Coronary artery (tissue), 2 donors: ENCODE results near the gene PROB1.

Experiments used
- DNase-seq: peaks from one replicate; pipeline ENCODE4 v3.0.0-alpha.2; 2017; ENCODE audit warnings: low spot score
- H3K27ac ChIP-seq, 2 donors: fragments of 200-600 bp; sonication (generic); one replicate each; pipeline ENCODE4 v1.5.1; 2016 to 2019
- H3K4me3 ChIP-seq: fragments of 200-600 bp; sonication (generic); 2 replicates; pipeline ENCODE4 v1.5.1; 2016; ENCODE audit warnings: mild to moderate bottlenecking, moderate library complexity
- TF ChIP-seq, protein P1 (sequence below): fragments of 200-600 bp; sonication (generic); IDR thresholded peaks from one replicate; pipeline ENCODE4 v1.5.1; 2019; ENCODE audit warnings: antibody characterized with exemption

Gene PROB1

DNA sequence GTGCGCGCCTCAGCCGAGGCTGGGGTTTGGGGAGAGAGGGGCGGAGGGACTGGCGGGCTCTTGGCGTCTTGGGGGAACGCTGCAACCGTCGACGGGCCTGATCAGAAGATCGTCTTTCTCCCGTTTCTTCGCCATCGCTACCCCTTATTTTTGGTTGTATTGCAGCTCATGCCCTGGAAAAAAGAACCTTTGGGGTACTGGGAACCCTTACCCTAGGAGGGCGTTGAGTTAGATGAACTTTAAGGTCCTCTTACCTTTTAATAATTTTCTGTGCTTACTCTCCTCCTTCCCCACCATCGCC, 52.5 kb downstream of the PROB1 start:
- DNase-seq = no peak
- peak overlapping the region; percentile 88 for H3K4me3 ChIP-seq
- H3K27ac ChIP-seq = peak overlapping the region; percentile 90 to 97
- TF ChIP-seq, protein P1, sequence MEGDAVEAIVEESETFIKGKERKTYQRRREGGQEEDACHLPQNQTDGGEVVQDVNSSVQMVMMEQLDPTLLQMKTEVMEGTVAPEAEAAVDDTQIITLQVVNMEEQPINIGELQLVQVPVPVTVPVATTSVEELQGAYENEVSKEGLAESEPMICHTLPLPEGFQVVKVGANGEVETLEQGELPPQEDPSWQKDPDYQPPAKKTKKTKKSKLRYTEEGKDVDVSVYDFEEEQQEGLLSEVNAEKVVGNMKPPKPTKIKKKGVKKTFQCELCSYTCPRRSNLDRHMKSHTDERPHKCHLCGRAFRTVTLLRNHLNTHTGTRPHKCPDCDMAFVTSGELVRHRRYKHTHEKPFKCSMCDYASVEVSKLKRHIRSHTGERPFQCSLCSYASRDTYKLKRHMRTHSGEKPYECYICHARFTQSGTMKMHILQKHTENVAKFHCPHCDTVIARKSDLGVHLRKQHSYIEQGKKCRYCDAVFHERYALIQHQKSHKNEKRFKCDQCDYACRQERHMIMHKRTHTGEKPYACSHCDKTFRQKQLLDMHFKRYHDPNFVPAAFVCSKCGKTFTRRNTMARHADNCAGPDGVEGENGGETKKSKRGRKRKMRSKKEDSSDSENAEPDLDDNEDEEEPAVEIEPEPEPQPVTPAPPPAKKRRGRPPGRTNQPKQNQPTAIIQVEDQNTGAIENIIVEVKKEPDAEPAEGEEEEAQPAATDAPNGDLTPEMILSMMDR = no peak

GRCh38 chr5:139341689-139342422, 53.0 kb downstream of the PROB1 start, which contains the start of gene PAIP2:
TSS of gene PAIP2 (plus strand) at chr5:139341854. CDS start at chr5:139363785, 21,931 bp downstream.
- peak; percentile 98 for DNase-seq
- TF ChIP-seq, protein P1 = peak; percentile 41
- H3K4me3 ChIP-seq = peak within 1 kb of the TSS; percentile 88
- H3K27ac ChIP-seq = peak within 1 kb of the TSS; percentile 90 to 97

DNA sequence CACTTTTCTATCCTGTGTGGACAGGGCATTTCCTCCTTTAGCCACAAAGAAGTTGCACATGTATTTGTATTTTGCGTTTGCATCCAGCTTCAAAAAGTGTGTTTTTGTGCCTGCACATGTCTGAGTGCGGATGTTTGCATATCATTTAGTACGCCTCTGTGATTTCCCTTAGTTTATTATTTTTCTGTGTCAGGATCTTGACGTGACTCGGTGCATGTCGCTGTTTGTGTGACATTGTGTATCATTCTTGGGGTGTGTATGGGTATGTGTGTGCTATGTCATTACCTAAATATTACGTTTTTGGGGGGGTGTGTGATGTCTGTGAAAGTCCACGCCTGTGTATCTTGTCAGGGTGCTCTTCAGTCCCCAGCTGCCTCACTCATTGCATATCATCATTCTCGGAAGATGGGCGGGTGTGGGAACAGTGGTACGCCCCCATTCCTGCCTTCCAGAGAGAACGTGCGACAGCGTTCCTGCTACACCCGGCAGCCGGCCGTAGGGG, 53.7 kb downstream of the PROB1 start:
- Histone ChIP-seq H3K4me3 (peak overlapping the region; percentile 88), H3K27ac (peak overlapping the region; percentile 90 to 97)

More for the DNA sequence above, 53.7 kb downstream of the PROB1 start:
- TF ChIP-seq, protein P1 = no peak
- no peak for DNase-seq
